Activated CD4-positive, alpha-beta T cell treated with anti-CD3 and anti-CD28 coated beads, Interleukin-2, Interleukin-6, amounts not matched to agents 100 ng/mL and 50 ng/mL, durations not matched to agents 16 hours and 8 hours (primary cell): ENCODE data around the gene IER2.
A peak's percentile ranks its signal among the peaks of the same experiment; 100 is the strongest.

Experiments
- DNase-seq: peaks from one replicate; pipeline ENCODE4 v3.0.0-alpha.2; 2020

Gene IER2

GRCh38 chr19:13119627-13120026, 30.6 kb upstream of the IER2 start:
- no peak for DNase-seq

- DNase-seq, result no peak
These were observed 30.2 kb upstream of the IER2 start for GRCh38 chr19:13120031-13120430.

GRCh38 chr19:13120817-13121216, 29.4 kb upstream of the IER2 start:
- DNase-seq, result no peak

GRCh38 chr19:13121551-13122274, 28.5 kb upstream of the IER2 start:
- no peak for DNase-seq

GRCh38 chr19:13122275-13122878, 27.8 kb upstream of the IER2 start:
- no peak for DNase-seq

- DNase-seq, result no peak
These were observed 26.9 kb upstream of the IER2 start for GRCh38 chr19:13122980-13123957.

GRCh38 chr19:13127051-13127450, 23.2 kb upstream of the IER2 start:
- no peak for DNase-seq

- DNase-seq, result no peak
These were observed 22.2 kb upstream of the IER2 start for GRCh38 chr19:13127811-13128575.

- DNase-seq, result no peak
These were observed 21.6 kb upstream of the IER2 start for GRCh38 chr19:13128583-13128982.

GRCh38 chr19:13129384-13129783, 20.8 kb upstream of the IER2 start:
- DNase-seq, result no peak

- no peak for DNase-seq
These were observed 19.2 kb upstream of the IER2 start for GRCh38 chr19:13130886-13131490.

- DNase-seq, result peak; percentile 85
These were observed 17.6 kb upstream of the IER2 start for GRCh38 chr19:13132471-13133180.

GRCh38 chr19:13133241-13133870, 16.9 kb upstream of the IER2 start:
- no peak for DNase-seq

- no peak for DNase-seq
These were observed 15.6 kb upstream of the IER2 start for GRCh38 chr19:13134626-13135025.

- DNase-seq, result no peak
These were observed 14.8 kb upstream of the IER2 start for GRCh38 chr19:13135068-13136062.

GRCh38 chr19:13137290-13137794, 12.9 kb upstream of the IER2 start:
- DNase-seq, result no peak

GRCh38 chr19:13138171-13138915, 11.9 kb upstream of the IER2 start:
- DNase-seq, result no peak

- DNase-seq, result no peak
These were observed 11.4 kb upstream of the IER2 start for GRCh38 chr19:13138916-13139198.

GRCh38 chr19:13139633-13140311, 10.4 kb upstream of the IER2 start:
- DNase-seq, result no peak
